SK-N-SH (cell line): Measurements from ENCODE around the gene ZNRF1. TPM values are rescaled to one million over a fixed set of nuclear protein-coding genes. Genes with fewer than 3 reads are reported as not detected.

Experiments used
- CTCF ChIA-PET: fragments of 300-600, 350-600 bp; formaldehyde crosslinking; extraction: SDS; loops from one replicate; lab custom pipeline; 2021; lab: Yijun Ruan, JAX
- POLR2A ChIA-PET: fragments of 350-600 bp; sonication (Branson Sonifier 250); formaldehyde crosslinking; extraction: SDS; loops from one replicate; lab custom pipeline; 2020; ENCODE audit warnings: antibody characterized with exemption, inconsistent platforms; lab: Yijun Ruan, JAX
- DNase-seq: peaks from one replicate; pipeline ENCODE4 v3.0.0; 2012
- H2AFZ ChIP-seq: fragments of 200-600 bp; sonication (generic); 2 replicates; pipeline ENCODE4 v1.8.1; 2016; ENCODE audit warnings: antibody characterized with exemption, mild to moderate bottlenecking, low read depth
- H3F3A ChIP-seq: fragments of 200-600 bp; sonication (generic); replicated peaks from 2 replicates; pipeline ENCODE3; 2016; ENCODE audit warnings: antibody characterized with exemption, mild to moderate bottlenecking; ENCODE audit not compliant: insufficient read depth
- H3K27ac ChIP-seq, 2 experiments: fragments of 200-500 bp in 1 of 2; fragments of 200-600 bp in 1 of 2; sonication (Bioruptor generic) in 1 of 2; sonication (generic), shearing (Covaris generic) in 1 of 2; 2 replicates each; pipeline versions ENCODE4 v1.5.1 to v1.6.1; 2014 to 2016; ENCODE audit warnings: low read depth in 2 of 2, inconsistent platforms in 1 of 2, low read length in 1 of 2, mild to moderate bottlenecking in 1 of 2, mixed read lengths in 1 of 2
- H3K27me3 ChIP-seq: fragments of 200-600 bp; sonication (generic), shearing (Covaris generic); 2 replicates; pipeline ENCODE4 v1.6.1; 2016; ENCODE audit warnings: mixed run types; ENCODE audit not compliant: insufficient read depth
- H3K36me3 ChIP-seq, 2 experiments: fragments of 200-500 bp in 1 of 2; fragments of 200-600 bp in 1 of 2; sonication (Bioruptor generic) in 1 of 2; sonication (generic) in 1 of 2; replicated peaks in 1 of 2; 2 replicates each; pipeline versions ENCODE3 to v1.5.1; 2014 to 2016; ENCODE audit warnings: low read length in 1 of 2, mild to moderate bottlenecking in 1 of 2; ENCODE audit not compliant: insufficient read depth in 2 of 2, control insufficient read depth in 1 of 2
- H3K4me1 ChIP-seq, 2 experiments: fragments of 200-500 bp in 1 of 2; fragments of 200-600 bp in 1 of 2; sonication (Bioruptor generic) in 1 of 2; sonication (generic), shearing (Covaris generic) in 1 of 2; 2 replicates each; pipeline versions ENCODE4 v1.5.1 to v1.6.1; 2014 to 2016; ENCODE audit warnings: low read depth in 1 of 2, low read length in 1 of 2, mixed run types in 1 of 2; ENCODE audit not compliant: insufficient read depth in 2 of 2, control insufficient read depth in 1 of 2
- H3K4me2 ChIP-seq: fragments of 200-600 bp; sonication (generic), shearing (Covaris generic); 2 replicates; pipeline ENCODE4 v1.6.1; 2017; ENCODE audit warnings: mixed run types
- H3K4me3 ChIP-seq, 2 experiments: fragments of 200-500 bp in 1 of 2; fragments of 200-600 bp in 1 of 2; sonication (Bioruptor generic) in 1 of 2; sonication (generic), shearing (Covaris generic) in 1 of 2; 2 replicates each; pipeline versions ENCODE4 v1.5.1 to v1.8.1; 2014 to 2016; ENCODE audit warnings: low read depth in 2 of 2, inconsistent platforms in 1 of 2, low read length in 1 of 2, mild to moderate bottlenecking in 1 of 2, mixed read lengths in 1 of 2, moderate library complexity in 1 of 2
- H3K79me2 ChIP-seq: fragments of 200-600 bp; sonication (generic); 2 replicates; pipeline ENCODE4 v1.8.1; 2017; ENCODE audit warnings: mild to moderate bottlenecking; ENCODE audit not compliant: insufficient read depth
- H3K9ac ChIP-seq: fragments of 200-600 bp; sonication (generic); 2 replicates; pipeline ENCODE4 v1.6.1; 2017; ENCODE audit warnings: mixed run types
- H3K9me2 ChIP-seq: fragments of 200-600 bp; sonication (generic); 2 replicates; pipeline ENCODE4 v1.6.1; 2017; ENCODE audit warnings: mixed run types
- H3K9me3 ChIP-seq: fragments of 200-600 bp; sonication (generic); 2 replicates; pipeline ENCODE4 v1.6.1; 2017; ENCODE audit warnings: mixed run types, mild to moderate bottlenecking, moderate library complexity
- H4K20me1 ChIP-seq: fragments of 200-600 bp; sonication (generic); 2 replicates; pipeline ENCODE4 v1.6.1; 2017; ENCODE audit warnings: mild to moderate bottlenecking, mixed run types; ENCODE audit not compliant: insufficient read depth
- ELF1 ChIP-seq: IDR thresholded peaks from 2 replicates; pipeline ENCODE4 v1.4.0; 2012
- FOSL2 ChIP-seq: IDR thresholded peaks from 2 replicates; pipeline ENCODE4 v1.4.0; 2012; ENCODE audit warnings: low read depth, mild to moderate bottlenecking, moderate library complexity, borderline replicate concordance
- FOXJ3 ChIP-seq: sonication (generic); formaldehyde crosslinking; IDR thresholded peaks from 2 replicates; pipeline ENCODE4 v1.5.1; 2020; ENCODE audit warnings: mild to moderate bottlenecking, missing genetic modification reagents
- JUND ChIP-seq: IDR thresholded peaks from 2 replicates; pipeline ENCODE4 v1.4.0; 2012
- MEF2A ChIP-seq: IDR thresholded peaks from 2 replicates; pipeline ENCODE4 v1.4.0; 2012; ENCODE audit warnings: low read depth, borderline replicate concordance
- NRF1 ChIP-seq: IDR thresholded peaks from 2 replicates; pipeline ENCODE4 v1.6.1; 2012; ENCODE audit warnings: low read depth, mild to moderate bottlenecking, low read length
- POLR2AphosphoS5 ChIP-seq: IDR thresholded peaks from 2 replicates; pipeline ENCODE4 v1.6.1; 2012; ENCODE audit warnings: low read depth, low read length
- RAD21 ChIP-seq: IDR thresholded peaks from 2 replicates; pipeline ENCODE4 v1.6.1; 2012; ENCODE audit warnings: mild to moderate bottlenecking, low read length
- RFX5 ChIP-seq: IDR thresholded peaks from 2 replicates; pipeline ENCODE4 v1.6.1; 2012; ENCODE audit warnings: mild to moderate bottlenecking, improper control_type of control experiment, low read length
- SIN3A ChIP-seq: IDR thresholded peaks from 2 replicates; pipeline ENCODE4 v1.6.1; 2012; ENCODE audit warnings: low read depth, mild to moderate bottlenecking, low read length, moderate library complexity, borderline replicate concordance
- SMC3 ChIP-seq: IDR thresholded peaks from 2 replicates; pipeline ENCODE4 v1.6.1; 2012; ENCODE audit warnings: low read depth, low read length, improper control_type of control experiment
- TEAD4 ChIP-seq: IDR thresholded peaks from 2 replicates; pipeline ENCODE4 v1.4.0; 2012; ENCODE audit warnings: mild to moderate bottlenecking, borderline replicate concordance; ENCODE audit not compliant: insufficient read depth
- YY1 ChIP-seq: IDR thresholded peaks from 2 replicates; pipeline ENCODE4 v1.4.0; 2012; ENCODE audit warnings: low read depth, mild to moderate bottlenecking
- WGBS: methylation state at CpG from one replicate; pipeline ENCODE4 v1.1.6; 2017; ENCODE audit warnings: low lambda C conversion rate; 5-methylcytosine and 5-hydroxymethylcytosine counted together
- polyA plus RNA-seq, 3 experiments: library from polyadenylated mRNA; depleted of rRNA; stranded (reverse); fragments of >200 nt; gene quantifications; 2 replicates each; pipeline ENCODE4 v1.2.3, GENCODE V29; 2012
- TF ChIP-seq, protein P1 (sequence below): fragments of 200-600 bp; sonication (generic); IDR thresholded peaks from 2 replicates; pipeline ENCODE4 v1.6.1; 2017; ENCODE audit warnings: antibody characterized with exemption, mild to moderate bottlenecking, moderate library complexity
- TF ChIP-seq, protein P2 (sequence below): IDR thresholded peaks from 2 replicates; pipeline ENCODE4 v1.4.0; 2012; ENCODE audit warnings: low read depth, borderline replicate concordance
- TF ChIP-seq, protein P3 (sequence below): IDR thresholded peaks from 2 replicates; pipeline ENCODE4 v1.4.0; 2012; ENCODE audit warnings: low read depth
- TF ChIP-seq, protein P4 (sequence below): fragments of 150-350 bp; IDR thresholded peaks from 2 replicates; pipeline ENCODE4 v1.6.1; 2017; ENCODE audit warnings: antibody characterized with exemption, low read length, low read depth, borderline replicate concordance
- TF ChIP-seq, protein P5 (sequence below): IDR thresholded peaks from 2 replicates; pipeline ENCODE4 v1.6.1; 2012; ENCODE audit warnings: mild to moderate bottlenecking, low read depth, low read length, moderate library complexity

The ZNRF1 gene
- polyA plus RNA-seq, 1 of the 3 experiments (the other 2 are of a cell fraction): 23.7 TPM

DNA sequence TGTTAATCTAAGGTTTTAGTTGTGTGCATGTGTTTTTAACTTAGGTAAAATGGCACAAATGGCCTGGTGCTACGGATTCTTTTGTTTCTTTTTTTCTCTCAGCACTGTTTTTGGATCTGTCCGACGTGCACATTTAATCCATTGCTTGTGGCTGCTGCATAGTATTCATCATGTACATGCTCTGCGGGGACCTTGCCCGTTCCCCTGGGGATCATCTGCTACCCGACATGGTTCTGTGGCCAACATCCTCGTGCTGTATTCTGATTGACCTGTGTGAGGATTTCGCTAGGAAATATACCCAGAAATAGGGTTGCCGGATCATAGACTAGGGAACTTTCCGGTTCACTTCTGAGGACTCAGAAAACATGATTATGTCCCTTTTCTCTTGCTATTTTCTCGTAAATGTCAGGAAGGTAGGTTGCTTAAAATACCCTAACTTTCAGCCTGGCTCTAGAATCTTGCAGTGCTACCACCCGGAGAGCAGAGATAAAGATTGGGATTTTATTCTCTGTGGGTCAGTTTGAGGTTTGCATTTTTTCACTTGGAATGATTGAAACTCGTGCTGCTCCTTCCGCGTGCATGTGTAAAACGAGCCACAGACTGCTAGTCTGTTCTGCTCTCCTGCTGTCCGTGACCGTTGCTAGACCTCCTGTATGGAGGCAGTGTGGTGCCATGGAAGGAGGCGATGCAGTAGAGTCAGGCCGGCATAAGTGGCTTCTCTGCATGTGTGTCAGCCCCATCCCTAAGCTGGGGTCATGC, 74.9 kb downstream of the ZNRF1 start:
- WGBS: 94% methylated on average over 20 of the region's 20 CpGs
- no peak for TF ChIP-seq NRF1
- TF ChIP-seq, protein P1, sequence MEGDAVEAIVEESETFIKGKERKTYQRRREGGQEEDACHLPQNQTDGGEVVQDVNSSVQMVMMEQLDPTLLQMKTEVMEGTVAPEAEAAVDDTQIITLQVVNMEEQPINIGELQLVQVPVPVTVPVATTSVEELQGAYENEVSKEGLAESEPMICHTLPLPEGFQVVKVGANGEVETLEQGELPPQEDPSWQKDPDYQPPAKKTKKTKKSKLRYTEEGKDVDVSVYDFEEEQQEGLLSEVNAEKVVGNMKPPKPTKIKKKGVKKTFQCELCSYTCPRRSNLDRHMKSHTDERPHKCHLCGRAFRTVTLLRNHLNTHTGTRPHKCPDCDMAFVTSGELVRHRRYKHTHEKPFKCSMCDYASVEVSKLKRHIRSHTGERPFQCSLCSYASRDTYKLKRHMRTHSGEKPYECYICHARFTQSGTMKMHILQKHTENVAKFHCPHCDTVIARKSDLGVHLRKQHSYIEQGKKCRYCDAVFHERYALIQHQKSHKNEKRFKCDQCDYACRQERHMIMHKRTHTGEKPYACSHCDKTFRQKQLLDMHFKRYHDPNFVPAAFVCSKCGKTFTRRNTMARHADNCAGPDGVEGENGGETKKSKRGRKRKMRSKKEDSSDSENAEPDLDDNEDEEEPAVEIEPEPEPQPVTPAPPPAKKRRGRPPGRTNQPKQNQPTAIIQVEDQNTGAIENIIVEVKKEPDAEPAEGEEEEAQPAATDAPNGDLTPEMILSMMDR: no peak
- TF ChIP-seq SIN3A: no peak
- TF ChIP-seq, protein P2, sequence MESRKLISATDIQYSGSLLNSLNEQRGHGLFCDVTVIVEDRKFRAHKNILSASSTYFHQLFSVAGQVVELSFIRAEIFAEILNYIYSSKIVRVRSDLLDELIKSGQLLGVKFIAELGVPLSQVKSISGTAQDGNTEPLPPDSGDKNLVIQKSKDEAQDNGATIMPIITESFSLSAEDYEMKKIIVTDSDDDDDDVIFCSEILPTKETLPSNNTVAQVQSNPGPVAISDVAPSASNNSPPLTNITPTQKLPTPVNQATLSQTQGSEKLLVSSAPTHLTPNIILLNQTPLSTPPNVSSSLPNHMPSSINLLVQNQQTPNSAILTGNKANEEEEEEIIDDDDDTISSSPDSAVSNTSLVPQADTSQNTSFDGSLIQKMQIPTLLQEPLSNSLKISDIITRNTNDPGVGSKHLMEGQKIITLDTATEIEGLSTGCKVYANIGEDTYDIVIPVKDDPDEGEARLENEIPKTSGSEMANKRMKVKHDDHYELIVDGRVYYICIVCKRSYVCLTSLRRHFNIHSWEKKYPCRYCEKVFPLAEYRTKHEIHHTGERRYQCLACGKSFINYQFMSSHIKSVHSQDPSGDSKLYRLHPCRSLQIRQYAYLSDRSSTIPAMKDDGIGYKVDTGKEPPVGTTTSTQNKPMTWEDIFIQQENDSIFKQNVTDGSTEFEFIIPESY: no peak
- no peak for TF ChIP-seq RFX5
- TF ChIP-seq RAD21: no peak
- no peak for TF ChIP-seq JUND
- TF ChIP-seq, all 33 proteins: peak for 0
- no peak for DNase-seq
- H3K4me1 ChIP-seq: peaks cover 9 to 46% of the 10 kb centered on the region in 2 experiments; a peak in 2 of 4 replicates
- H3K9me3 ChIP-seq: no peaks in the 10 kb centered on the region; the same call in 1 of the 2 replicates
- no peak overlapping the region for H3K9ac ChIP-seq
- peaks cover 86% of the 10 kb centered on the region for H3K79me2 ChIP-seq
- no peaks in the 10 kb centered on the region for H3K27me3 ChIP-seq
- H3K4me2 ChIP-seq: no peak overlapping the region
- POLR2A ChIA-PET: no interaction called here
- CTCF ChIA-PET: interaction anchor here (1.0 to 1.5 kb wide), 2 partner anchors 15 to 37 kb away, joined by 3 to 4 read pairs; no protein-coding TSS in a partner anchor
- H3F3A ChIP-seq: no peaks in the 10 kb centered on the region
- no peaks in the 10 kb centered on the region for H3K36me3 ChIP-seq
- no peaks in the 10 kb centered on the region for H3K9me2 ChIP-seq
- H3K27ac ChIP-seq: no peak overlapping the region
- no peak overlapping the region for H2AFZ ChIP-seq
- H3K4me3 ChIP-seq: no peak overlapping the region
- peaks cover 38% of the 10 kb centered on the region for H4K20me1 ChIP-seq

DNA sequence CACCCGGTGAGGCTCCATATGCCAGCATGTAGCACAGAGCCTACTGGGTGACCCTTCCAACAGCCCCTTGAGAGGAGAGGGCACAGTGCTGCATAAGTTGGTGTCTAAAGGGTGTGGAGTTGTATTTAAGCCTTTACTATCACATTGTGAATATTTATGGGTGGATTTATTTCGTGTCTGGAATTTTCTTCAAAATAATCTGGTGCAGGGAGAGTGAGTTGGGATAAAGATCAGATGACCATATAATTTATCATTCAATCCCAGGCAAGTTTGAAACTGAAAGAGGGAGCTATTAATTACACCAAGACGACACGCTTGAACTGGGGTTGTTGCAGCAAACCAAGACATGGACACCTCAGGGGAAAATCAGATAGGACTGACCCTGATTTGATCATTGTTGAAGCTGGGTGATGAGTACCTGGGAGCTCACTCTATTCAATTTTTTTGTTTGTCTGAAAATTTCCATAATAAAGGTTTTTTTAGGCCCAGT, 75.5 kb downstream of the ZNRF1 start:
- no peak overlapping the region for H3K27ac ChIP-seq
- 96% methylated on average over 3 of the region's 4 CpGs for WGBS
- H3K4me1 ChIP-seq: peaks cover 9 to 44% of the 10 kb centered on the region in 2 experiments; a peak in 2 of 4 replicates
- no peaks in the 10 kb centered on the region; the same call in 1 of the 2 replicates for H3K9me3 ChIP-seq
- no peak for DNase-seq
- no peaks in the 10 kb centered on the region for H3K9me2 ChIP-seq
- POLR2A ChIA-PET: no interaction called here
- H3K9ac ChIP-seq: no peak overlapping the region
- peaks cover 87% of the 10 kb centered on the region for H3K79me2 ChIP-seq
- no peak overlapping the region for H2AFZ ChIP-seq
- no peaks in the 10 kb centered on the region for H3K27me3 ChIP-seq
- H3K36me3 ChIP-seq: no peaks in the 10 kb centered on the region
- peaks cover 38% of the 10 kb centered on the region for H4K20me1 ChIP-seq
- no peak overlapping the region for H3K4me3 ChIP-seq
- CTCF ChIA-PET: interaction anchor here (1.5 kb wide), 1 partner anchor 36 kb away, joined by 4 read pairs; no protein-coding TSS in a partner anchor
- no peak overlapping the region for H3K4me2 ChIP-seq
- no peaks in the 10 kb centered on the region for H3F3A ChIP-seq
- TF ChIP-seq, protein P3, sequence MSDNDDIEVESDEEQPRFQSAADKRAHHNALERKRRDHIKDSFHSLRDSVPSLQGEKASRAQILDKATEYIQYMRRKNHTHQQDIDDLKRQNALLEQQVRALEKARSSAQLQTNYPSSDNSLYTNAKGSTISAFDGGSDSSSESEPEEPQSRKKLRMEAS: no peak
- TF ChIP-seq, protein P4, sequence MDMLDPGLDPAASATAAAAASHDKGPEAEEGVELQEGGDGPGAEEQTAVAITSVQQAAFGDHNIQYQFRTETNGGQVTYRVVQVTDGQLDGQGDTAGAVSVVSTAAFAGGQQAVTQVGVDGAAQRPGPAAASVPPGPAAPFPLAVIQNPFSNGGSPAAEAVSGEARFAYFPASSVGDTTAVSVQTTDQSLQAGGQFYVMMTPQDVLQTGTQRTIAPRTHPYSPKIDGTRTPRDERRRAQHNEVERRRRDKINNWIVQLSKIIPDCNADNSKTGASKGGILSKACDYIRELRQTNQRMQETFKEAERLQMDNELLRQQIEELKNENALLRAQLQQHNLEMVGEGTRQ: no peak
- TF ChIP-seq FOSL2 (no peak), RAD21 (no peak), YY1 (no peak), TEAD4 (no peak), ELF1 (no peak), SMC3 (no peak), POLR2AphosphoS5 (no peak), FOXJ3 (no peak), MEF2A (no peak)
- TF ChIP-seq, protein P5, sequence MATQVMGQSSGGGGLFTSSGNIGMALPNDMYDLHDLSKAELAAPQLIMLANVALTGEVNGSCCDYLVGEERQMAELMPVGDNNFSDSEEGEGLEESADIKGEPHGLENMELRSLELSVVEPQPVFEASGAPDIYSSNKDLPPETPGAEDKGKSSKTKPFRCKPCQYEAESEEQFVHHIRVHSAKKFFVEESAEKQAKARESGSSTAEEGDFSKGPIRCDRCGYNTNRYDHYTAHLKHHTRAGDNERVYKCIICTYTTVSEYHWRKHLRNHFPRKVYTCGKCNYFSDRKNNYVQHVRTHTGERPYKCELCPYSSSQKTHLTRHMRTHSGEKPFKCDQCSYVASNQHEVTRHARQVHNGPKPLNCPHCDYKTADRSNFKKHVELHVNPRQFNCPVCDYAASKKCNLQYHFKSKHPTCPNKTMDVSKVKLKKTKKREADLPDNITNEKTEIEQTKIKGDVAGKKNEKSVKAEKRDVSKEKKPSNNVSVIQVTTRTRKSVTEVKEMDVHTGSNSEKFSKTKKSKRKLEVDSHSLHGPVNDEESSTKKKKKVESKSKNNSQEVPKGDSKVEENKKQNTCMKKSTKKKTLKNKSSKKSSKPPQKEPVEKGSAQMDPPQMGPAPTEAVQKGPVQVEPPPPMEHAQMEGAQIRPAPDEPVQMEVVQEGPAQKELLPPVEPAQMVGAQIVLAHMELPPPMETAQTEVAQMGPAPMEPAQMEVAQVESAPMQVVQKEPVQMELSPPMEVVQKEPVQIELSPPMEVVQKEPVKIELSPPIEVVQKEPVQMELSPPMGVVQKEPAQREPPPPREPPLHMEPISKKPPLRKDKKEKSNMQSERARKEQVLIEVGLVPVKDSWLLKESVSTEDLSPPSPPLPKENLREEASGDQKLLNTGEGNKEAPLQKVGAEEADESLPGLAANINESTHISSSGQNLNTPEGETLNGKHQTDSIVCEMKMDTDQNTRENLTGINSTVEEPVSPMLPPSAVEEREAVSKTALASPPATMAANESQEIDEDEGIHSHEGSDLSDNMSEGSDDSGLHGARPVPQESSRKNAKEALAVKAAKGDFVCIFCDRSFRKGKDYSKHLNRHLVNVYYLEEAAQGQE: no peak
